GM18499 (cell line): ENCODE data around the gene HNRNPL.
"Not testable (repeated sequence)": the region's sequence is repeated elsewhere in the genome, so short reads cannot be mapped to it uniquely, and the experiment has no call there.

Source experiments
- ATAC-seq: cut with Tn5 transposase; IDR thresholded peaks from one replicate; pipeline ENCODE4 v1.9.1; 2021; ENCODE audit warnings: moderate number of reproducible peaks; ENCODE audit not compliant: insufficient read depth, unreplicated experiment

Gene HNRNPL

GRCh38 chr19:38807374-38808098 lies 42.2 kb downstream of the HNRNPL start:
- ATAC-seq, result not testable (repeated sequence)

DNA sequence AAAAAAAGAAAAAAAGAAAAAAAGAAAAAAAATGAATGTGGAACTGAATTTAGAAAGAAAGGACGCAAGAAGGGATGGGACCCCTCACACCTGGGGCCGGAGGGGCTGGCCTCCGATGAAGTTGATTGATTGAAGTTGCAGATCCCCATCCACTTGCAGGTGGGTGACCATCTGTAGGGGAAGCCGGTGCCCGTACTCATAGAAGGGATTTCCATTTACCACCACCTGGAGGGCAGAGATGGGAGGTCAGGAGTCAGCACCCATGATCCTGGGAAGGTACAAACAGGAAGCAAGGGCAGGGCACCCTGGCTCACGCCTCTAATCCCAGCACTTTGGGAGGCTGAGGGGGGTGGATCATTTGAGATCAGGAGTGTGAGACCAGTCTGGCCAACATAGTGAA lies 43.4 kb downstream of the HNRNPL start:
- ATAC-seq, result no peak

GRCh38 chr19:38805180-38805579 lies 44.6 kb downstream of the HNRNPL start:
- ATAC-seq, result no peak

GRCh38 chr19:38803543-38803942 lies 46.2 kb downstream of the HNRNPL start:
- no peak for ATAC-seq

DNA sequence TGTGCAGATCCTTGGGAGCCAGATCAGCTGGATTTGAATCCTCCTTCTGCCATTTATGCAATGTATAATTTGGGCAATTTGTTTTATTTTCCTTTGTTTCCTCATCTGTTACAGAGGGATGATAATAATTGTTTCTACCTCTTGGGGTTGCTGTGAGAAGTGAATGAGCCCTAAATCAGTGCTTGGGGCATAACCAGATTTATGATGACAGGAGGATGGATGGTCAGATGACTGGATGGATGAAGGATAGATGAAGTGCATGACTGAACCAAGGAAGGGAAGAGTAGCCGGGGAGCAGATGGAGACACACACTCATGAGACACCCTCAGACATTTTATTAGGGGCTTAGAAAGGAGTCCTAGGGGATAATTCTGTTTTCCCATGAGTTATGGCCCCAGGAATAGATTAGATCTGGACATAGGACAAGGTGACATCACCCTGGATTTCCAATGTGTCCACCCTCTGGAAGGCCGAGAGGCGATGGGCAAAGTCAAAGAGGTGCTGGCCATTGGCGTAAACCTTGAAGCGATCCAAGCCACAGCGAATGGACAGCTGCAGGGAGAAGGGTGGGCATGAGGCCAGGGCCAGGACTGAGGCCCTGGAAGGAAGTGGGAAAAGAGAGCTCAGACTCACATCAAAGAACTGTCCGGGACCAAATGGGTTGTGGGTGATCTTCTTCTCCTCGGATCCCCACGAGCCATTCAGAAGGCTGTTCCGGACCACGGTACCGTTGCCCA lies 48.3 kb downstream of the HNRNPL start:
- ATAC-seq, result no peak

DNA sequence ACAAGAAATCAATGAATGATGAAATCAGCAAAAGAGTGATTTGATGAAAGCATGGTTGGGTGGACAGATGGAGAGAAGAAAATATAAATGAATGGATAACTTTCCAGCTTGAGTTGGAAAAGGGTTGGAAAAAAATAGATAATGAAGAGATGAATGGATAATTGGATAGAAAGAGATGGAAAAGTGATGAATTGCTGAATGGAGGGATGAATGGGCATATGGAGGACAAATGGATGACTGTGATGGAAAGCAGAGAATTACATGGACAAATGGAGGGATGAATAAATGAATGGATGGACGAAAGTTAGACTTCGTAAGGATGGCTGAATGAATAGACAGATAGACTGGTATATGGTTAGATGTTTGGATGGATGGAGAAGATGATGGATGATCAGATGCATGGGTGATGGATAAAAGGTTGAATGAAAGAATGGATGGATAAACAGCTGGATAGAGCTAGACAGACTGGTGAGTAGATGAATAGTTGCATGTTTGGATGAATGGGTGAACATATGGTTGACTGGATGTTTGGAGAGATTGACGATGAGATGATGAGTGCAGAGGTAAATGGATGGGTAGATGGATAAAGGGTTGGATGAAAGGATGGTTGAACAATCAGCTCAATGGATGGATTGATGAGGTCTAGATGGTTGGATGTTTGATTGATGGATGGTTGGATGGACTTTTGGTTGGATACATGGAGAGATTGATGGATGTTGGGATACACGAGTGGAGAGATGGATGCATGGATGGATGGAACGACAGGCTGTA lies 49.0 kb downstream of the HNRNPL start:
- no peak for ATAC-seq

DNA sequence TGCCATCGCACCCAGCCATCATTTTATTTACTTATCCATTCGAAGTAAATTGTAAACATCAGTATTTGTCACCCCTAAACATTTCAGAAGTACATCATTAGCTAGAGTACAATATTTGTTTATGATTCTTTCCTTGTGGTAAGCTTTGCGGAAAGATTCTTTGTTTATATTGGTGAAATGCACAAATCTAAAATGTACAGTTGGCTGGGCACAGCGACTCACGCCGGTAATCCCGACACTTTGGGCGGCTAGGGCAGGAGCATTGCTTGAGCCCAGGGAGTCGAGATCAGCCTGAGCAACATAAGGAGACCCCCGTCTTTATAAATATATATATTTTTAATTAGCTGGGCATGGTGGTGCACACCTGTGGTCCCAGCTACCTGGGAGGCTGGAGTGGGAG lies 50.7 kb downstream of the HNRNPL start:
- ATAC-seq, result no peak

DNA sequence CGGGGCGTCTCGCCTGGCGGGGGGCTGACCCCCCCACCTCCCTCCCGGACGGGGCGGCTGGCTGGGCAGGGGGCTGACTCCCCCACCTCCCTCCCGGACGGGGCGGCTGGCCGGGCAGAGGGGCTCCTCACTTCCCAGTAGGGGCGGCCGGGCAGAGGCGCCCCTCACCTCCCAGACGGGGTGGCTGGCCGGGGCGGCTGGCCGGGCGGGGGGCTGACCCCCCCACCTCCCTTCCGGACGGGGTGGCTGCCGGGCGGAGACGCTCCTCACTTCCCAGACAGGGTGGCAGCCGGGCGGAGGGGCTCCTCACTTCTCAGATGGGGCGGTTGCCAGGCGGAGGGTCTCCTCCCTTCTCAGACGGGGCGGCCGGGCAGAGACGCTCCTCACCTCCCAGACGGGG lies 52.0 kb downstream of the HNRNPL start:
- ATAC-seq, result not testable (repeated sequence)

GRCh38 chr19:38796154-38796553 lies 53.6 kb downstream of the HNRNPL start:
- no peak for ATAC-seq

DNA sequence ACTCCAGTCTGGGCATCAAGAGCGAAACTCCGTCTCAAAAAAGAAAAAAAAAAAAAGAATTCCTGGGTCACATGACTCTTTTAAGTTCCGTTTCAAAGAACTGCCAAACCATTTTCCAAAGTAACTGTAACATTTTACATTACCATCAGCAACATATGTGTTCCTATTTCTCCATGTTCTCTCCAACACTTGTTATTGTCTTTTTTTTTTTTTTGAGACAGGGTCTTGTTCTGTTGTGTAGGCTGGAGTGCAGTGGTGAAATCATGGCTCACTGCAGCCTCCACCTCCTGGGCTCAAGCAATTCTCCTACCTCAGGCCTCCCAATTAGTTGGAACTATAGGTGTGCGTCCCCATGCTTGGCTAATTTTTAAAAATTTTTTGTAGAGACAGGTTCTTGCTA lies 54.2 kb downstream of the HNRNPL start:
- ATAC-seq, result no peak

- no peak for ATAC-seq
These were observed 56.1 kb downstream of the HNRNPL start for GRCh38 chr19:38793671-38794070.

- no peak for ATAC-seq
These were observed 56.6 kb downstream of the HNRNPL start for GRCh38 chr19:38793177-38793576.

DNA sequence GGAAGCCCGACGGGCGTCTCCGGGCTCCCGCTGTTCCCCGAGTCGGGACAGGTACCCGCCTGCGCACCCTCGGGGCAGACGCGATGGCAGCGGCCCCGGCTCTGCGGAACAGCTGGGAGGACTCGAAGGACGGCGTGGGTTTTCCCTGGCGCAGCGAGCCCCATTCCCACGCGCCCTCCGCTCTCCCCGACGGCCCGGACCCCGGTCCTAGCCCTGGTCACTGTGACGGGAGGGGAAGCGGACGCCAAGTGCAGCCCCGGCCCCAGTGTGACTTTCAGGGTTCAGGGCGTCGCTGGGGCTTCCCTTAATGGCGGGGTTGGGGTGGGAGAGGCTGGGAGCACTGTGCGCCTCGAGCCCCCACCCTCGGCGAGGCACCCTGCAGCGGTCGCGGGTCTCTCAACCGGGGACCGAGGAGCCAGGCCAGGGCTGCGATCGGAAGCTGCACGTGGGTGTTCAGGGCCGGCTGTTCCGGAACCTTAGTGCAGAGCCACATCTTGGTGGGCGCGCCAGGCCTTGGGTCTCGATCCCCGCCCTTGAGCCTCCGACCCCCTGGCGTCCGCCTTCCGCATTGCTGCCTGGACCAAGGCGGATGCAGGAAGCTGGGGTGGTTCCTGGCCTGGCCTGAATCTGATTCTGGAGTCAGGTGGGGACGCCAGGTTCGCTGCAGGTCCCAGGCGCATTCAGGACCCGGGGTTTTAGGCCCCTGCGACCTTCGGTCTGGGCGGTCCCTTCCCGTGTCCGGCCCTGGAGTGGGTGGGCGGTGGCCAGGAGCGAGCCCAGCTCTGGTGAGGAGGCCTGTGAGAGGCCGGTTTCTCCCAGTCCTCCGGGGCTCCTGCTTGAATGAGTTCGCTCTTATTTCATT lies 57.3 kb downstream of the HNRNPL start:
- no peak for ATAC-seq

DNA sequence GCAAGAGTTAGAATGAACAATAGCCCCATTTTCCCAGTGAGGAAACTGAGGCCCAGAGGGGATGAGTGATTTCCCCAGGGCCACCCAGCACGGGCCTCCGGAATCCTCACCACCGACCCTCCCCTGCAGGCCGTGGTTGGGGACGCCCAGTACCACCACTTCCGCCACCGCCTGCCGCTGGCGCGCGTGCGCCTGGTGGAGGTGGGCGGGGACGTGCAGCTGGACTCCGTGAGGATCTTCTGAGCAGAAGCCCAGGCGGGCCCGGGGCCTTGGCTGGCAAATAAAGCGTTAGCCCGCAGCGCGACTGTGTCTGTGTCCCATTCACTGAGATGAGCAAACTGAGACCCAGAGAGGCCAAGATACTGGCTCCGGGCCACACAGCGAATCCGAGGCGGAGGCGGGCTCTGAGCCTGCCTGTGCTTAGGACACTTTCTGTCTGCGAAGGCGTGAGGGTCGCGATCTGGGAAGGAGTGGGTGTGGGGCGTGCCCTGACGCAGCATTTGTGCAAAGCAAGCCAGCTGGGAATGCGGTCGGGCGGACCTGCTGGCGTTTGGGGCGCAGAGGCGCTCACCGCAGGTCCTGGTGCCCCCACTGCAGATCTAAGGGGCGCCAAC lies 58.2 kb downstream of the HNRNPL start:
- ATAC-seq, result not testable (repeated sequence)

DNA sequence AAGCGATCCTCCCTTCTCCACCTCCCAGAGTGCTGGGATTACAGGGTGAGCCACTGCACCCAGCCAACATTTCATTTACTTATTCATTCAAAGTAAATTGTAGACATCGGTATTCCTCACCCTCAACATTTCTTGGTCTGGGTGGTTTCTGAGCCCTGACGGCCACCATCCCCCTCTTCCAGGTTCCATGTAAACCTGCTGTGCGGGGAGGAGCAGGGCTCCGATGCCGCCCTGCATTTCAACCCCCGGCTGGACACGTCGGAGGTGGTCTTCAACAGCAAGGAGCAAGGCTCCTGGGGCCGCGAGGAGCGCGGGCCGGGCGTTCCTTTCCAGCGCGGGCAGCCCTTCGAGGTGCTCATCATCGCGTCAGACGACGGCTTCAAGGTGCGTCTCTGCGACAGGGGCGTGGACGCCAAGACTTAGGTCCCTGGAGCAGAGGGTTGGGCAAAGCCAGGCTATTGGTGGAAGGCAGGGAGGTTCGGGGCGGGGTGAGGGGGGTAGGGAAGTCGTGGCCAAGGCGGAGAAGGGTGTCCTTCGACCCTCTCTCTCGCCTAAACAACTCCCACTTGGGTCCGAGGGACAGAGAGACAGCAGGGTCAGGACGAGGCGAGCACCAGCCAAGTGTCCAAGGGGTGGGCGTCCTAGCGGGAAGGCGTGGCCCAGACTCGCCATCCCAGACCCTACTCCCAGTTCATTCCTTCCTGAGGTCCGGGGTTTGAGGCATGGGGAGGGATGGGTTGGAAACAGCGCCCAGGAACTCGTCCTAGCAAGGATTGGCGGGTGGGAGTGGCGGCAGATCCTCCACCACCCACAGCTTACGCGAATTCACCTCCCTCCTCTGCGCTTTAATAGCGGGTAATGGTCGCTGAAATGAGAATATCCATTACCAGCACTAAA lies 59.0 kb downstream of the HNRNPL start:
- not testable (repeated sequence) for ATAC-seq

DNA sequence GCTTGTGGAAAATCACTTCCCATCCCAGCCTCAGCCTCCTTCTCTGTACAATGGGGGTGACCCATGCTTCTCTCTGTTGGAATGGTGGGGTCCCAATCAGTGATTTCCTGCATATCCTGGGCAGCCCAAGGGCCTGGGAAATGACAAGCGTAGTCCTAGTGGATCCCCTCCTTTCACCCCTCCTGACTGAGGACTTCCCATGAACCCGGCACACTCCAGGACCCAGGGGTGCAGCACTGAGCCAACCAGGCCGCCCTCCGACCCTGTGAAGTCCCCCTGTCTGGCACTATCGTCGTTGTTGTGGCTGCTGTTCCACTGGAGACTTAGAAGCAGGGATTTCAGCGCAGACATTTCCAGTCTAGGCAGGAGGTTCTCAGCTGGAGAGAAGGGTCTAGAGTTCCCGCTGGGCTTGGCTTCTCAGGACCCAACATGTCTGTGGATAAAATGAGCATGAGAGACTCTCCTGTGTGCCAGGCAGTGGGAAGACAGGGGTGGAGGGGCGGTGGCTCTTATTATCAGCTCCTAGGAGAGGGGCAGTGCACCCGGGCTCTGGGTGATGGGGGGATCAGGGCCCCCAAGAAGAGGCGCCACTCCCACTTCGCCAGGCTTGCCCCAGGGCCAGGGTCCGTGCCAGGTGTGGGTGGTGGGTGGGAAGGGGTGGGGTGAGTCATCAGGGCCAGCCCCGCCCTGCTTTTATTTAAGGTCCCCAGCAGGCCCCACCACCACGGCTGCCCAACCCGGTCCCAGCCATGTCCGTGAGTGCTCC lies 61.1 kb downstream of the HNRNPL start, which contains the start of gene LGALS7B:
LGALS7B (plus strand) TSS at position 723 of the 766 bp plus-strand sequence; CDS start at position 750, 27 bp downstream.
- ATAC-seq, result no peak

GRCh38 chr19:38786572-38787265 lies 63.1 kb downstream of the HNRNPL start:
- ATAC-seq, result no peak
